Activated T-cell treated with anti-CD3 and anti-CD28 coated beads for 4 hours (primary cell): ENCODE measurements around the gene BRAF.
"Not testable (repeated sequence)": the region's sequence is repeated elsewhere in the genome, so short reads cannot be mapped to it uniquely, and the experiment has no call there.

Source experiments
- DNase-seq: peaks from one replicate; pipeline ENCODE4 v3.0.0-alpha.2; 2020

The BRAF gene

GRCh38 chr7:140917258-140917657 is 7.5 kb downstream of the BRAF start:
- DNase-seq = no peak

- no peak for DNase-seq
These were observed 8.7 kb downstream of the BRAF start for GRCh38 chr7:140915935-140916555.

GRCh38 chr7:140914083-140914482 is 10.6 kb downstream of the BRAF start:
- no peak for DNase-seq

- DNase-seq = not testable (repeated sequence)
These were observed 11.2 kb downstream of the BRAF start for GRCh38 chr7:140913596-140913928.

- DNase-seq = no peak
These were observed 13.0 kb downstream of the BRAF start for GRCh38 chr7:140911746-140912145.

- no peak for DNase-seq
These were observed 15.1 kb downstream of the BRAF start for GRCh38 chr7:140909476-140910161.

- DNase-seq = no peak
These were observed 16.4 kb downstream of the BRAF start for GRCh38 chr7:140908361-140908760.

GRCh38 chr7:140903741-140904480 is 20.8 kb downstream of the BRAF start:
- no peak for DNase-seq

GRCh38 chr7:140902303-140902953 is 22.3 kb downstream of the BRAF start:
- DNase-seq = no peak

- DNase-seq = no peak
These were observed 22.8 kb downstream of the BRAF start for GRCh38 chr7:140901941-140902302.

- no peak for DNase-seq
These were observed 24.8 kb downstream of the BRAF start for GRCh38 chr7:140899883-140900282.

- DNase-seq = no peak
These were observed 25.8 kb downstream of the BRAF start for GRCh38 chr7:140898786-140899536.

- no peak for DNase-seq
These were observed 27.7 kb downstream of the BRAF start for GRCh38 chr7:140896996-140897395.

- no peak for DNase-seq
These were observed 35.1 kb downstream of the BRAF start for GRCh38 chr7:140889645-140890044.

GRCh38 chr7:140889150-140889549 is 35.6 kb downstream of the BRAF start:
- DNase-seq = no peak

- DNase-seq = no peak
These were observed 36.6 kb downstream of the BRAF start for GRCh38 chr7:140888087-140888486.

- DNase-seq = no peak
These were observed 38.9 kb downstream of the BRAF start for GRCh38 chr7:140885735-140886334.

- no peak for DNase-seq
These were observed 41.4 kb downstream of the BRAF start for GRCh38 chr7:140883378-140883777.

- not testable (repeated sequence) for DNase-seq
These were observed 41.9 kb downstream of the BRAF start for GRCh38 chr7:140882834-140883233.

- no peak for DNase-seq
These were observed 43.1 kb downstream of the BRAF start for GRCh38 chr7:140881507-140882228.

GRCh38 chr7:140877249-140877524 is 47.5 kb downstream of the BRAF start:
- DNase-seq = no peak
